Parathyroid adenoma (tissue), 2 donors: ENCODE data around the gene PRSS27.
A peak's percentile ranks its signal among the peaks of the same experiment; 100 is the strongest.
"Not testable (repeated sequence)": the region's sequence is repeated elsewhere in the genome, so short reads cannot be mapped to it uniquely, and the experiment has no call there.

Experiments
- H2AFZ ChIP-seq: fragments of 300-600 bp; sonication (generic); one replicate; pipeline ENCODE4 v1.7.0; 2017; ENCODE audit warnings: antibody characterized with exemption, mild to moderate bottlenecking
- H3K27ac ChIP-seq: fragments of 300-600 bp; sonication (generic); one replicate; pipeline ENCODE4 v1.7.0; 2017
- H3K27me3 ChIP-seq: fragments of 300-600 bp; sonication (generic); one replicate; pipeline ENCODE4 v1.7.0; 2017; ENCODE audit warnings: low read length; ENCODE audit not compliant: control insufficient read depth, insufficient read depth
- H3K36me3 ChIP-seq: fragments of 300-600 bp; sonication (generic); one replicate; pipeline ENCODE4 v1.7.0; 2017; ENCODE audit warnings: low read length; ENCODE audit not compliant: control insufficient read depth, insufficient read depth
- H3K4me1 ChIP-seq: fragments of 300-600 bp; sonication (generic); one replicate; pipeline ENCODE4 v1.7.0; 2017; ENCODE audit warnings: control low read depth
- H3K4me2 ChIP-seq: fragments of 300-600 bp; sonication (generic); one replicate; pipeline ENCODE4 v1.7.0; 2017; ENCODE audit warnings: low read length
- H3K4me3 ChIP-seq: fragments of 300-600 bp; sonication (generic); one replicate; pipeline ENCODE4 v1.7.0; 2017; ENCODE audit warnings: low read depth, low read length
- H3K79me2 ChIP-seq: fragments of 300-600 bp; sonication (generic); one replicate; pipeline ENCODE4 v1.7.0; 2017; ENCODE audit warnings: control low read depth
- H3K9ac ChIP-seq: fragments of 300-600 bp; sonication (generic); one replicate; pipeline ENCODE4 v1.7.0; 2017; ENCODE audit warnings: mild to moderate bottlenecking
- H3K9me3 ChIP-seq: fragments of 300-600 bp; sonication (generic); one replicate; pipeline ENCODE4 v1.7.0; 2017; ENCODE audit warnings: low read length; ENCODE audit not compliant: control insufficient read depth
- TF ChIP-seq, protein P1 (sequence below): fragments of 300-600 bp; sonication (generic); IDR thresholded peaks from one replicate; pipeline ENCODE4 v1.7.0; 2017; ENCODE audit warnings: antibody characterized with exemption, mild to moderate bottlenecking
- donor health status: primary hyperparathyroidism.

PRSS27 gene

DNA sequence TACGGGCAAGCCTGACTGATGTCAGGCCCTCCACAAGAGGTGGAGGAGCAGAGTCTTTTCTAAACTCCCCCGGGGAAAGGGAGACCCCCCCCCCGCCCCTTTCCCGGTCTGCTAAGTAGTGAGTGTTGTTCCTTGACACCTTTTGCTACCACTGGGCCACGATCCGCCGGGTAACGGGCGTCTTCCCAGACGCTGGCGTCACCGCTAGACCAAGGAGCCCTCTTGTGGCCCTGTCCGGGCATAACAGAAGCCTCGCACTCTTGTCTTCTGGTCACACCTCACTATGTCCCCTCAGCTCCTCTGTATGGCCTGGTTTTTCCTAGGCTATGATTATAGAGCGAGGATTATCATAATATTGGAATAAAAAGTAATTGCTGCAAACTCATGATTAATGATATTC lies 50.0 kb downstream of the PRSS27 start:
- not testable (repeated sequence) for H3K9me3 ChIP-seq, H3K9ac ChIP-seq, H3K27me3 ChIP-seq, H3K4me2 ChIP-seq, H3K27ac ChIP-seq, H3K4me1 ChIP-seq, H3K4me3 ChIP-seq, H2AFZ ChIP-seq, H3K36me3 ChIP-seq
- H3K79me2 ChIP-seq, result peaks cover 24% of the 10 kb centered on the region
- TF ChIP-seq, protein P1, sequence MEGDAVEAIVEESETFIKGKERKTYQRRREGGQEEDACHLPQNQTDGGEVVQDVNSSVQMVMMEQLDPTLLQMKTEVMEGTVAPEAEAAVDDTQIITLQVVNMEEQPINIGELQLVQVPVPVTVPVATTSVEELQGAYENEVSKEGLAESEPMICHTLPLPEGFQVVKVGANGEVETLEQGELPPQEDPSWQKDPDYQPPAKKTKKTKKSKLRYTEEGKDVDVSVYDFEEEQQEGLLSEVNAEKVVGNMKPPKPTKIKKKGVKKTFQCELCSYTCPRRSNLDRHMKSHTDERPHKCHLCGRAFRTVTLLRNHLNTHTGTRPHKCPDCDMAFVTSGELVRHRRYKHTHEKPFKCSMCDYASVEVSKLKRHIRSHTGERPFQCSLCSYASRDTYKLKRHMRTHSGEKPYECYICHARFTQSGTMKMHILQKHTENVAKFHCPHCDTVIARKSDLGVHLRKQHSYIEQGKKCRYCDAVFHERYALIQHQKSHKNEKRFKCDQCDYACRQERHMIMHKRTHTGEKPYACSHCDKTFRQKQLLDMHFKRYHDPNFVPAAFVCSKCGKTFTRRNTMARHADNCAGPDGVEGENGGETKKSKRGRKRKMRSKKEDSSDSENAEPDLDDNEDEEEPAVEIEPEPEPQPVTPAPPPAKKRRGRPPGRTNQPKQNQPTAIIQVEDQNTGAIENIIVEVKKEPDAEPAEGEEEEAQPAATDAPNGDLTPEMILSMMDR, result peak; percentile 75

DNA sequence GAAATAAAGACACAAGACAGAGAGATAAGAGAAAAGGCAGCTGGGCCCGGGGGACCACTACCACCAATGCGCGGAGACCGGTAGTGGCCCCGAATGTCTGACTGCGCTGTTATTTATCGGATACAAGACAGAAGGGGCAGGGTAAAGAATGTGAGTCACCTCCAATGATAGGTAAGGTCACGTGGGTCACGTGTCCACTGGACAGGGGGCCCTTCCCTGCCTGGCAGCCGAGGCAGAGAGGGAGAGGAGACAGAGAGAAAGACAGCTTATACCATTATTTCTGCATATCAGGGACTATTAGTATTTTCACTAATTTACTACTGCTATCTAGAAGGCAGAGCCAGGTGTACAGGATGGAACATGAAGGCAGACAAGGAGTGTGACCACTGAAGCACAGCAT lies 50.4 kb downstream of the PRSS27 start:
- not testable (repeated sequence) for H3K27me3 ChIP-seq, H2AFZ ChIP-seq, H3K27ac ChIP-seq, H3K9me3 ChIP-seq, H3K4me2 ChIP-seq, H3K9ac ChIP-seq, H3K36me3 ChIP-seq, H3K4me3 ChIP-seq, H3K4me1 ChIP-seq
- H3K79me2 ChIP-seq, result peaks cover 24% of the 10 kb centered on the region

DNA sequence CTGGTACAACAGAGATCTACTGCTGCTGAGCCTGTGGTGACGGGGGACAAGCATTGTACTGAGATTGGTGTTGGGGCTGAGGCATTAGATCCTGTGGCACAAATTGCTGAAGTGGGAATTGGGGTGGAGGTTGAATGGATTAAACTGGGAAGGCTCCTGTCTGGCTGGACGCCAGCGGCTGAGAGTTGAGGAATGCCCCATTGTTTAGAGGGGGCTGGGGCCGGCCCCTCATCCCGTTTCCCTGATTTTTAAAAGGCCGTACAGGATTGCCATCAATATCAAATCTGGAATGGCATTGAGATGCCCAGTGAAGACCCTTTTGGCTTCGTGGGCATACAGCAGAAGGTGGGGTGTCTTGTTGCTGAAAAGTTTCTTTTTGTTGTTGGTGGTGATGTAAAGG lies 53.4 kb downstream of the PRSS27 start:
- H3K79me2 ChIP-seq, result peaks cover 21% of the 10 kb centered on the region
- H3K9ac ChIP-seq, H3K4me1 ChIP-seq, H3K36me3 ChIP-seq, H3K27me3 ChIP-seq, H3K9me3 ChIP-seq, H3K4me3 ChIP-seq, H3K4me2 ChIP-seq, H2AFZ ChIP-seq, H3K27ac ChIP-seq: not testable (repeated sequence)

DNA sequence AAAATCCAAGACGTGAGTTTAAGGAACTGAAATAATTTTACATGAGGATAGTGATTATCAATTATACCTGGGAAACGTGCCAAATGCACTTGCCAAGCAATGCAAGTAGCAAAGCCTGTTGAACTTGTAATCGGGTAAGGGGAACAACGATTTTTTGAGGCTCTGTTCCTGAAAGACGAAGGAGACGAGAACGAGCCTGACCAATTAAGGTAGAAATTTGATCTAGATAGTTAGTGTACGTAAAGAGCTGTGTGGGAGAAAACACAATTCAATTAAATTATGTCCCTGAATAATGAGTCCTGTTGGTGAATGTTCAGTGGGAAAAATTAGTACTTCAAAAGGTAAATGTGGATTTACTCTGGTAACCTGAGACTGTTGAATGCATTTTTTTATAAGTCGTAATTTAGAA lies 55.4 kb downstream of the PRSS27 start:
- Histone ChIP-seq H3K4me1 (no peaks in the 10 kb centered on the region), H3K9me3 (no peaks in the 10 kb centered on the region), H3K27me3 (no peaks in the 10 kb centered on the region), H3K4me3 (no peak overlapping the region), H3K27ac (no peak overlapping the region), H3K79me2 (peaks cover 11% of the 10 kb centered on the region), H2AFZ (no peak overlapping the region), H3K9ac (no peak overlapping the region), H3K36me3 (no peaks in the 10 kb centered on the region), H3K4me2 (no peak overlapping the region)
- TF ChIP-seq, protein P1, result no peak

DNA sequence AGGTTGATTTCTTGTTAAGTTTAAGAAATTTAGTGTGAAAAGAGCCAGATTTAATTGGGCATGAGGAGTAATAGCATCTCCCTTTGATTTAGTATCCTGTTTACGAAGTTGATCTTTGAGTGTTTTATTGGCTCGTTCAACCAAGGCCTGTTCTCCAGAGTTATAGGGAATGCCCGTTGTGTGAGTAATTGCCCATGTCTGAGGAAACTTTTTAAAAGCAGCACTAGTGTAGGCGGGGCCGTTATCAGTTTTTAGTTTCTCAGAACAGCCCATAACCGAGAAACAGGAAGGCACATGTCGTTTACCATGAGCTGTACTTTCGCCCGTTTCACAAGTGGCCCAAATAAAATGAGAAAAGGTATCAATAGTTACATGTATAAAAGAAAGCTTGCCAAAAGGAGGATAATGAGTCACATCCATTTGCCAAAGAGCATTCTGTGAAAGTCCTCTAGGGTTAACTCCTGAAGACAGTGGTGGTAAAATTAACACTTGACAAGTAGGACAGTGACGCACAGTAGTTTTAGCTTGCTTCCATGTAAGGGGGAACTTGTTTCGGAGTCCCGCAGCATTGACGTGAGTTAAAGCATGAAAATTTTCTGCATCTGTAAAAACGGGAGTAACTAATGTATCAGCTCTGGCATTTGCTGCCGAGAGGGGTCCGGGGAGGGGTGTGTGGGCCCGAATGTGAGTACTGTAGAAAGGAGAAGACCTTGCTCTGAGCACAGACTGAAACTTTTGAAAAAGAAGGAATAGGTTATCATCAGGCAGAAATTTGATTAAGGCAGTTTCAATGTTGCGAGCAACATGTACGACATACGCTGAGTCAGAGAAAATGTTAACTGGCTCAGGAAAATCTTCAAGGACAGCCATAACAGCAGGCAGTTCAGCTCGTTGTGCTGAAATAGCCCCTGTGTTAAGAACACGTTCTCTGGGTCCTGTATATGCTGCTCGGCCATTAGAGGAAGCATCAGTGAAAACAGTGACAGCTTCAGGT lies 56.2 kb downstream of the PRSS27 start:
- Histone ChIP-seq H3K9me3 (no peaks in the 10 kb centered on the region), H3K79me2 (peaks cover 5% of the 10 kb centered on the region), H3K9ac (no peak overlapping the region), H3K27ac (no peak overlapping the region), H3K4me1 (no peaks in the 10 kb centered on the region), H3K36me3 (no peaks in the 10 kb centered on the region), H2AFZ (no peak overlapping the region), H3K4me2 (no peak overlapping the region), H3K4me3 (no peak overlapping the region), H3K27me3 (no peaks in the 10 kb centered on the region)
- TF ChIP-seq, protein P1, result no peak
